NB4 (cell line): ENCODE measurements around the gene UROC1.

Experiments
- CTCF ChIP-seq: IDR thresholded peaks from one replicate; pipeline ENCODE4 v1.5.1; 2012; ENCODE audit warnings: low read depth, low read length
- POLR2A ChIP-seq: IDR thresholded peaks from 2 replicates; pipeline ENCODE4 v1.6.1; 2011; ENCODE audit warnings: mild to moderate bottlenecking; ENCODE audit not compliant: insufficient read length; ENCODE audit errors: extremely low read depth

- no peak for TF ChIP-seq POLR2A
- TF ChIP-seq CTCF = no peak
Observed at GRCh38 chr3:126460381-126460780, 57.2 kb downstream of the UROC1 start.
